ENCODE results near the gene ERICH6. TPM values are rescaled to one million over a fixed set of nuclear protein-coding genes. Genes with fewer than 3 reads are reported as not detected.

The ERICH6 gene
- polyA plus RNA-seq, 3 donors, result 0.50 to 1.2 (median 0.97) TPM

DNA sequence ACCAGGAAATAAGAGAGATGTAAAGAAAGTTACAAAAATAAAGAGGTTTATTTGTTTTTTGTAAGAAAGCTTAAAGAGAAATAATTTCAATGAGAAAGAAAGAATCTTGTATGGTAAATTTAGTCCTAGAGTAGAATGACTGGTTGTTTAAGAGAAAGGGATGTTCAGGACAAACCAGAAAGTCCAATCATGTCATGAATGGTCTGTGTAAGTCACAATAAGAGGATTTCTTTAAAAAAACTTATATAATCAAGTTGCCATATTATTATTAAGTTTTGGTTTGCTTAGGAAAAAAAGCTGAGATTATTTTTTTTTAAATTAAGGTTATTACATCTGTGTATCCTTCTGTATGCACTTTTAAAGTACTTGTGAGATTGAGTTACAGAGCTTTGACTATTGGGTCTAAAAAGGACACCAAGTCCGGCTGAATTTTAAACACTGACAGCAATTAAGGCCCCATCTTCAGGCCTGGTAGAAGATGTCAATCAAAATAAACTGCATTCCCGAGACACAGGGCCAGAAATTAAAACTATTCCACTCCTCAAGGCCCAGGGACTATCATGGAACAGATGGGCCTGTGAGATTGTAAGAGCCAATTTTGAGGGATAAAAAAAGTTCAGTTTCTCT is 12.2 kb downstream of the ERICH6 start:
- no peak for DNase-seq (ENCODE audit: low read depth in 3 of 3, low spot score in 2 of 3)

DNA sequence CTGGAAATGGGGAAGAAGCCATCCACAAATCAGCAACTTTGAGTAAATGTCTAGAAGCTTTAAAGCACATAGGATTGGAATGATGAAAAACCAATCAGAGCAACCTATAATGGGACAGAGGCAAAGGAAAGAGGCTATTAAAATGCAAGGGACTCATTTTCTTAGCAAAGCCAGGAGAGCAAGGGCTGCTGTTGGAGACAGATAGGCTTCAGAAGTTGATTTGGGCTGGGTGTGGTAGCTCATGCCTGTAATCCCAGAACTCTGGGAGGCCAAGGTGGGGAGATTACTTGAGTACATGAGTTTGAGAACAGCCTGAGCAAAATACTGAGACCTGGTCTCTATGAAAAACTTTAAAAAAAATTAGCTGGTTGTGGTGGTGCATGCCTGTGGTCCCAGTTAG is 16.1 kb downstream of the ERICH6 start:
- DNase-seq (ENCODE audit: low read depth in 3 of 3, low spot score in 2 of 3), result no peak

DNA sequence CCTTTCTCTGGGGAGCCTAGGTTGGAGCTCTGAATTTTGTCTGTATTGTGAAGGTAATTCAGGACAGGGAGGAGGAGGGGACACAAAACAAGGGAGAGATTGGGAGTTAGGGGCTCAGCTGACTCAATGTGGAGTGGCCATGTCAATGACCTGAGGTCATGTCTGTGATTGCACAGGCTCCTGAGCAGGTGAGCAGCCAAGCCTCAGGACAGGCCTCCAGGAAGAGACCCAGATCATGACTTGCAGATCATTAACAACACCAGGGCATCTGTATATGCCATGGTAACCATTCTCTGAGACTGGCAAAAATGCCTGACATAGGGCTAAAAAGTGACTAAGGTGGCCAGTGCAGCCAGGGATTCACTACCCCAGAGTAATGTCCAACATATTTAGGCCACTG is 20.9 kb downstream of the ERICH6 start:
- DNase-seq (ENCODE audit: low read depth in 3 of 3, low spot score in 2 of 3), result no peak

DNA sequence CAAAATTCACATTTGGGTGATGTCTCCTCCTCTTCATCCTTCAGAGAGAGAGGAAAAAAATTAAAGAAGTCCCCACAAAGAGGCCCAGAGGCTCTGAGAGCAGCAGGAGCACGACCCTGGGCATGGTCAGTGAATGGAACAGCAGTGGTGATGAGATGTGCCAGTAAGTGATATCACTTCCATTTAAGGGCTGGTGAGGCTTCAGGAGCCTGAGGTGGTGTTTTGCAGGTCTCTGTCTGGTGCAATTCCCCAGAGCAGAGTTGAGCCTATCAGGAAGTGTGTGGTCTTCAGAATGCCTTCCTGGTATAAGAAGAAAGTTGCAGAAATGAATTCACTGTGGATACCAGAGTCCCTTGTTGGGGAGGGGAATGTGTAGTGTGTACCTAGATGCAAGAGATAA is 21.4 kb downstream of the ERICH6 start:
- no peak for DNase-seq (ENCODE audit: low read depth in 3 of 3, low spot score in 2 of 3)

DNA sequence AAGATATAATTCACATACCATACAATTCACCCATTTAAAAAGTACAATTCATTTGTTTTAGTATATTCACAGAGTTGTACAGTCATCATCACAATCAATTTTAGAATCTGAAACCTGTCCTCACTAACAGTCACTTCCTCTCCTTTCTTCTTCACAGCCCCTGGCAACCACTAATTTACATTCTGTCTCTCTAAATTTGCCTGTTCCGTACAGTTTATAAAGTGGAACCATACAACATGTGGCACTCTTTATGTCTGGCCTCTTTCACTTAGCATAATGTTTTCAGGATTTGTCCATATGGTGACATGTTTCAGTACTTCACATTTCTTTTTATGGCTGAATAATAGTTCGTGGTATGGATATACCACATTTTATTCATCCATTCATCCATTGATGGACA is 22.7 kb downstream of the ERICH6 start:
- DNase-seq (ENCODE audit: low read depth in 3 of 3, low spot score in 2 of 3), result no peak

DNA sequence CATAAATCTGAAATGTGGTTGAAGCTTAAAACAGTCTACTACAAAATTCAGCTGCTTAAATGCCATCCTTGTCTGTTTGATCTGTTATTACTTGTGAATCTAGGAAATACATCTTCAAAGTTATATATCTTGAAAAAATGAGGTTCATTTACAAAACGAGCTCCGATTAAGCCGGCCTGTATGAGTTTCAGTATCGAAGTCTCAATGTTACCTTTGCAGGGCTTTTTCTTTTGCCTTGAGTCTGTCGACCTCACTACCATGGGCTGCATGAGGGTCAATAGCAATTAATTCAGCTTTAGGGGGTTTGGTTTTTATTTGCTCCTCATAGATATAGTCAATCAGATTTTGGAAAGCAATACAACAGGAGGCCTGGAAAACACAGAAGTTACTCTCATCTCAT is 23.2 kb downstream of the ERICH6 start:
- no peak for DNase-seq (ENCODE audit: low read depth in 3 of 3, low spot score in 2 of 3)

DNA sequence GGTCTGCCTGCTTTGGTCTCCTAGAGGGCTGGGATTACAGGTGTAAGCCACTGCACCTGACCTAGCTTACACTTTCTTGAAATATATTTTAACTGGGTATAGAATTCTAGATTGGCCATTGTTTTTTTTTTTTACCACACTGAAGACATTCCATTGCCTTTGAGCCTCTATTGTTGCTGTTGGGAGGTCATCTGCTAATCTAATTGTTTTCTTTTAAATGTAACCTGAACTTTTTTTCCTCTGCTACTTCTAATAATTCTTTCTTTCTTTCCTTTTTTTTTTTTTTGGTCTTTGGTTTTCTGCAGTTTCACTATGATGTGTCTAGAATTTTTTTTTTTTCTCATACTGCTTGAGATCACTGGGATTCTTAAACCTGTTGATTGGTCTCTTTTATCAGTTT is 28.1 kb downstream of the ERICH6 start:
- DNase-seq (ENCODE audit: low read depth in 3 of 3, low spot score in 2 of 3), result no peak

DNA sequence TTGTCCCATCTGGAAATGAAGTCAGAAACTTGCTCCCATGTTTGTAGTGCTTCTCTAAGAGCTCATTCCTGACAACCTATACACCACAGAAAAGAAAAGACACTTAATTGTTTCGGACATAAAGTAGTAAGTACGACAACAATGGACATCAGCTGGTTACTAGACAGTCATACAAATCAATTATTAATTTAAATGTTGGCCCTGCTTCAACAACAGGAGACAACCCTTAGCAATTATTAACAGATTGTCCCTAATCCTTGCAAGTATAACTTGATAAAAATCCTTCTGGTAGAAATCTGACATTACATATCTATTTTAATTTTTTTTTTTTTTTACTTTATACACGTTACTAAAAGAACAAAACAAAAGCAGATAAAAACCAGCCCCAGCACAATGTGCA is 29.8 kb downstream of the ERICH6 start:
- no peak for DNase-seq (ENCODE audit: low read depth in 3 of 3, low spot score in 2 of 3)

DNA sequence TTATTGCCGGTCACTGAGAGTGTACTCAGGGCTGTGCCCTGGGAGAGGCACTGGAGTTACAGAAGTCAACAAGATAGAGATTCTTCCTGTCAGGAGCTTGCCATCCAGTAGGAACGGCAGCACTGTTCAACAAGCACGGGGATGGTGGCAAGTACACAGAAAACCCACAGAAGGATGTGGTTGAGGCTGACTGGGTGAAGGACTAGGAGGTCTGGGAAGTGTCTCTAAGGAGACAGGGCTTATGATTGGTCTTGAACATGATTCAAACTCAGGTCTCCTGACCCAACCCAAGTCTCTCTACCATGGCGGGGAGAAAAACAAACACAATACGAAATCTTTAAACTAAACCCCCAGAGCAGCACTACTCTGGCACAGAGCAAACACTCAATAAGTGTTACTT is 37.6 kb downstream of the ERICH6 start:
- no peak for DNase-seq (ENCODE audit: low read depth in 3 of 3, low spot score in 2 of 3)

DNA sequence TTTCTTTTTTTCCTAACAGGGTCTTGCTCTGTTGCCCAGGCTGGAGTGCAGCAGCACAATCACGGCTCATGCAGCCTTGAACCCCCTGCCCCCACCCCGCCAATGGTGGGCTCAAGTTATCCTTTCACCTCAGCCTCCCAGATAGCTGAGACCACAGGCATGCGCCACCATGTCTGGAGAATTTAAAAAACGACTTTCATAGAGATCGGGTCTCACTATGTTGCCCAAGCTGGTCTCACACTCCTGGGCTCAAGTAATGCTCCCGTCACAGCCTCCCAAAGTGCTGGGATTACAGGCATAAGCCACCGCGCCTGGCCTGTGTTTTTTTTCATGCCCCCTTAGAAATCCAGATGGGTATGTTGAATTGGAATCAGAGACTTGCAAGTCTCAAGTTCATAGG is 40.3 kb downstream of the ERICH6 start:
- no peak for DNase-seq (ENCODE audit: low read depth in 3 of 3, low spot score in 2 of 3)

DNA sequence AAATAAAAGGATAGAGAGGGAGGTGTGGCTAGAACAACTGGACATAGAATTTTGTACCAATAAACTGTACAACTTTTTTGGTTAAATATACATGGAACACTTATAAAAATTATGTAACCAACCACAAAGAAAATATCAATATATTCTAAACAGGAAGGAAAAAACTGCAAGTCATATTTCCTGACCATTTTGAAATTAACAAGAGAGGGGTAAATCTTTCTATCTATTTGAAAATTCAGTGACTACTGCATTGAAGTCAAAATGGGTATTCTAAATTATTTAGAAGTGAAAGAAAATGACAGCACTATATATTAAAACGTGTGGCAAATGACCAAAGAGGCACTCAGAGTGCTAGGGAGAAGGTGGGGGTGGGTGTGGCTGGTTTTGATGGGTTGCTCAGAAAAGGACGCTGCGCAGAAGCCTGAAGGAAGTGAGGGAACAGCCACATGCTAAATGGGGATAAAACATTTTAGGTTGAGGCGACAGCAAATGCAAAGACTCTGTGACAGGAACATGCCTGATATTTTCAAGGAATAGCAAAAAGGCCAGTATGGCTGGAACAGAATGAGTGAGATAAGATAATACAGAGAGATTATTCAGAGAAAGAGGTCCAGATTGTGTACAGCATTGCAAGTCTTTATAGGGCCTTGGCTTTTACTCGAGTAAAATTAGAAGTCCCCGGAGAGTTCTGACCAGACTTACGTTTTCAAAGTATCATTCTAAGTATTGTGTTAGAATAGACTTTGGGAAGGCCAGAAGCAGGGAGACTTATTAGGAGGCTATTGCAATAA is 41.1 kb downstream of the ERICH6 start:
- no peak for DNase-seq (ENCODE audit: low read depth in 3 of 3, low spot score in 2 of 3)

DNA sequence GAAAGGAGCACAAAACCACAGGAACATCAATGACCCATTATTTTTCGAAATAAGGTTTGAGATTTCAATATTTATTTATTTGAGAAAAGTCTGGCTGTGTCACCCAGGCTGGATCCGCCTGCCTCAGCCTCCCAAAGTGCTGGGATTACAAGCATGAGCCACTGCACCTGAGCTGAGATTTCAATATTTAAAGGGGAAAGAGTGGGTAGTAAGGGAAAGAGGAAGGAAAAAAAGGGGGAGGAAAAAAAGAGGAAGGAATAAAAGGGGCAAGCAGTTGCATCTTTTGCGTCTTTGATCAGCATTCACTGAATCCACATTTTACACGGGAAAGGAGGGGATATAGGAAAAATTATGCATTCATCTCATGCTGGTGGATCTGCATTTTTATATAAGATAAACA is 47.4 kb downstream of the ERICH6 start:
- no peak for DNase-seq (ENCODE audit: low read depth in 3 of 3, low spot score in 2 of 3)

DNA sequence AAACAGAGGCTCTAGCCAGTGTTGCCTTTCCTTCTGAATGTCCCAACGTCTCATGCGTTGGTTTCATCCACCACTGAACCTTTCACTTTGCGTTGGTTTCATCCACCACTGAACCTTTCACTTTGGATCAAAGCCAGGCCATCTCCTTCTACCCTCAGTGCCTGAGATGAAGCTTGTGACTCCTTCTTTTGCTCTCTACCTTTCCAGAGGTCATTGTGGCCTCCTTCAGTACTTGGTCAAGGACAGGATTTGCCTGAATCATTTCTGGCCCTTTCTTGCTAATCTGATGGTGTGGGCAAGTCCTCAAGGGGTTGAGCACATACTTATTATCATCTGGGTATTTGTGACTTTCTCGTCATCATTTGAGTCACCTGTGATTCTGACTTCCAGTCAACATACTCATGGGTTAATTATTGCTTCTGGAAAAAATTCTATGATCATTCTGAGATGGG is 50.6 kb downstream of the ERICH6 start:
- DNase-seq (ENCODE audit: low read depth in 3 of 3, low spot score in 2 of 3), result no peak

DNA sequence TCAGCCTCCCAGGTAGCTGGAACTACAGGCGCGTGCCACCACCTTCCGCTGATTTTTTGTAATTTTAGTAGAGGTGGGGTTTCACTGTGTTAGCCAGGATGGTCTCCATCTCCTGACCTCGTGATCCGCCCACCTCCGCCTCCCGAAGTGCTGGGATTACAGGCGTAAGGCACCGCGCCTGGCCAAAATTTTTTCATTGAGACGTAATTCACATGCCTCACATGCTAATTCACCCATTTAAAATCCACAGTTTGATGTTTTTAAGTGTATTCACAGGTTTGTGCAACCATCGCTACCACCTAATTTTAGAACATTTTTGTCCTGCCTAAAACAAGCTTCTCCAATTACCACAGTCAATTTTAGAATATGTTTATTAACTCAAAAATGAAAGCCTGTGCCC is 63.5 kb downstream of the ERICH6 start:
- DNase-seq (ENCODE audit: low read depth in 3 of 3, low spot score in 2 of 3), result no peak

DNA sequence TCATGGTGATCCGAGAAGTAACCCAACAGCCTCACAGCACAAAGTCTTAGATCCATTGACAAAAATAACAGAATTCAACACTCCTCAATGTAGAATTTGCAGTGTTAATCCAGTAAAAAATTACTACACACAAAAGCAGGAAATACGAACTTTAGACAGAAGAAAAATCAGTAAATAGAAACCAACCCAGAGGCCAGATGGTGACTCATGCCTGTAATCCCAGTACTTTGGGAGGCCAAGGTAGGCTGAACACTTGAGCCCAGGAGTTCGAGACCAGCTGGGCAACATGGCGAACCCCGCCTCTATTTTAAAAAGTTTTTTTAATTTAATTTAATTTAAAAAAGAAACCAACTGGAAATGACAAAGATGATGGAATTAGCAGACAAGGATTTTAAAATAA is 64.5 kb downstream of the ERICH6 start:
- no peak for DNase-seq (ENCODE audit: low read depth in 3 of 3, low spot score in 2 of 3)

DNA sequence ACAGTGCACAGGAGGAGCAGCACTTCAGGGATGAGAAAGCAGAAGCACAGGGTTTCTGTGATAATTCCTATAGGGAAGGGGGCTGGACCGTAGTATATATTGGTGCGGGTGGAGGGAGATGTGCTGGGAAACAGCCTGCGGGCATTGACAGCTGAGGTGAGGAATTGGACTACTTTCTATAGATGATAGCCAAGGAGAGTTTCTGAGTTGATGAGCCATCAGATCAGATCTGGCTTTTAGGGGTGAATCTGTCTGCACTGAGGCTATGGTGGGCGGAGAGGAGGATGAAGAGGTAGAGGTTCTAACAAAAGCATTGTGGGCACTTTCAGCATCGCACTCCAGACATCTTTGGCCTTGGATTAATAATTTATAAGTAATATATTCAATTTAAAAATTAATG is 67.5 kb downstream of the ERICH6 start:
- DNase-seq (ENCODE audit: low read depth in 3 of 3, low spot score in 2 of 3), result no peak

DNA sequence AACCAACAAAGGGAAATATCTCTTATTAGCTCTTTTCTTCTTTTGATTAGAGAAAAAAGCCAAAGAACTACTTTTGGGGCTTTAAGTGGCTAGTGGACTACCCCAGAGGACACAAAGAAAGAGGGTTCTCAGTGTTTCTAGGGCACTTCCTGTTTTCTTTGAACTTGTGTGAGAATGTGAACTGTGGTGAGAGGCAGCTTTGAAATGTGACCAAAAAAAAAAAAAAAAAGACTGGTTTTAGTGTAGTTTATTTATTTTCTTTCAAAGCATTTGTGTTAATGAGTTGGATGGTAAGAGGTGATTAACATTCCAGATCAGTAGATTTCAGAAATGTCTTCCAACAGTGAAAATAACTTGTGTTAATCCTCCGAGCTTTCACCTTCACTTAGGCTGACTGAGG is 68.2 kb downstream of the ERICH6 start:
- no peak for DNase-seq (ENCODE audit: low read depth in 3 of 3, low spot score in 2 of 3)

DNA sequence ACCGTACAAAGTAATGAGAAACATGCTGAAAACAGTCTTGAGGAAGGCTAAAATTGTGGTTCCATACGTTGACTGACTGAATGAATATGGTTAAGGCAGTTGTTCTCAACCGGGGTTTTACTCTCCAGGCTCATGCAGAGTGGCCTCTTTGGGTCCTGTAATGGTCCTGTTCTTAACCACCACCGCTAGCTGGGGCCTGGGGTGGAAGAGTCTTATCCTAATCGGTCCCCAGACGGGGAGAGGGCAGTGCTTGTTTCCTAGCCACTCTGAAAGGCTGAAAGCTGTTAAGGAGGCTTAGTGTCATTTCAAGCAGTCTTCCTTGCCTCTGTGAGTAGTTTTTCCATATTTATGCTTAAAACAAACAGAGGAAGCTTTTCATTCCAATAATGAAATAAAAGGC is 68.6 kb downstream of the ERICH6 start:
- no peak for DNase-seq (ENCODE audit: low read depth in 3 of 3, low spot score in 2 of 3)

DNA sequence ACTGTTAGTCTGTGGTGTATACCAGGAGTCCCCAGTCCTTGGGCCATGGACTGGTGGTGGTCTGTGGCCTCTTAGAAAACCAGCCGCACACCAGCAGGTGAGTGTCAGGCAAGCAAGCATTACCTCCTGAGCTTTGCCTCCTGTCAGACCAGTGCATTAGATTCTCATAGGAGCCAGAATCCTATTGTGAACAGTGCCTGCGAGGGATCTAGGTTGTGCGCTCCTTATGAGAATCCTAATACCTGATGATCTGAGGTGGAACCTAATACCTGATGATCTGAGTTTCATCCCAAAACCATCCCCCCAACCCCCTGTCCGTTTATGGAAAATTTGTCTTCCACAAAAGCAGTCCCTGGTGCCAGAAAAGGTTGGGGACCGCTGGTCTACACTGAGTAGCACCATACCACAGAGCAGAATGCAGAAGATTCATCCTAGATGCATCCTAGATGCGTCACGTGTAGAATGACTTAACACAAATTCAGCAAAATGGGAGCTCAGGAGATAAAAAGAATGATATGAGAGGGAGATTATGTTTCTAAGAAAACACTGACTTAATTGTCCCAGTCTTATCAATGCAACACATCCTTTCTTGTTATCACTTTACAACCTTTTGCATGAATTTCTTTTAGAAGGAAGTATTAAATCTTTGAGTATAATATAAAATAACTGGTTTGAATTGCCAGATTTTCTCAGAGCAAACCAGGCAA is 72.1 kb downstream of the ERICH6 start:
- no peak for DNase-seq (ENCODE audit: low read depth in 3 of 3, low spot score in 2 of 3)

DNA sequence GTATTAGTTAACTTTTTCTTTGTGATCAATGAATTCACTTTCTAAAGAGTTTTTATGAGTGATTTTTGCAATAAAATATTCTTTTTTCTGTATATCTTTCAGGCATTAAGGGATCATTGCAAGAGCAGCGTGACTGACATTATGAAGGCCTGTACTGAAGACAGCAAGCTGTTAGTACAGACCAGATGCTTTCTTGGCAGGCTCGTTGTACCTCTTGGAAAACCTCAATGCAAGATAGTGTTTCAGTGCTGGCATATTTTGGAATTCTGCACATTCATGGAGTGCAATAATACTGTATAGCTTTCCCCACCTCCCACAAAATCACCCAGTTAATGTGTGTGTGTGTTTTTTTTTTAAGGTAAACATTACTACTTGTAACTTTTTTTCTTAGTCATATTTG is 76.2 kb downstream of the ERICH6 start:
- DNase-seq (ENCODE audit: low read depth in 3 of 3, low spot score in 2 of 3), result no peak

DNA sequence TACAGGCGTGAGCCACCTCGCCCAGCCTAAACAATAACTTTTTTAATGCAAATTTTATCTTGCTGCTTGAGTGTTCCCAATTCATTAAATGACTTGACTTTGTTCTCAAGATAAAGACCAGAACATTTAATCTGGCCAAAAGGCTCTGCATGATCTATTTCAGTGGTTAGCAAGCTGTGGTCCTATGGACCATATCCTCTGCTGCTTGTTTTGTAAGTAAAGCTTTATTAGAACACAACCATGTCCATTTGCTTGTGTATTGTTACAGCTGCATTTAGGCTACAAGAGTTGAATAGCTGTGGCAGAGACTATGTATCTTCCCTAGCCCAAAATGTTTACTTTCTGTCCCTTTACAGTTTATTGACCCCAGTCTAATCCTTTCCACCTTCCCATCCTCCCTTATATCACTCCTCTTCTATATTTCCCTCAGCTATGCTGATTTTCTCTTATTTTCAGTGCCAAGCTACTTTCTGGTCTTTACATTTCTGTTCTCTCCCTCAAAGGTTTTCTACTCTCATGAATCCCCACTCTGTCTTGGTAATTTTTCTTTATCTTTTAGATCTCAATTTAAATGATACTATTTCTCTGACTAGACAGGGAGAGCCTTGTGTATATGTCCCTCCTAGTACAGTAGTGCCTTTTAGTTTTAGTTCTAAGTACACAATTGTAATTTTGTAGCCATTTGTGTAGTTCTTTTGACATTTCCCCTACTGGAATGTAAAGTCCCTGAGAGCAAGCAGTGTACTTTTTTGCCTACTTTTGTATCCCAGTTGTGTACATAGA is 77.4 kb downstream of the ERICH6 start:
- no peak for DNase-seq (ENCODE audit: low read depth in 3 of 3, low spot score in 2 of 3)

Data from right renal cortex interstitium (tissue), 3 donors.